ENCODE measurements around the gene ANTXRL.

GRCh38 chr10:46329690-46330016, 42.9 kb downstream of the ANTXRL start:
- no peak for TF ChIP-seq CTCF (IDR thresholded peaks at IDR 0.05)
- no peak for TF ChIP-seq REST (IDR thresholded peaks at IDR 0.05)
- no peak for TF ChIP-seq MAX (IDR thresholded peaks at IDR 0.05)
- no peak for TF ChIP-seq FOSL2 (IDR thresholded peaks at IDR 0.05)
- no peak for TF ChIP-seq FOSL2 (CRISPR knock-in tag; IDR thresholded peaks at IDR 0.05)
- TF ChIP-seq JUN (IDR thresholded peaks at IDR 0.05) = no peak
- TF ChIP-seq POLR2A (IDR thresholded peaks at IDR 0.05; ENCODE audit: low read length) = no peak
- TF ChIP-seq CBX2 (IDR thresholded peaks at IDR 0.05; ENCODE audit: borderline replicate concordance, low read depth) = no peak
- TF ChIP-seq CEBPB (IDR thresholded peaks at IDR 0.05) = no peak
- no peak for TF ChIP-seq BHLHE40 (IDR thresholded peaks at IDR 0.05; ENCODE audit: low read depth, low read length)
- no peak for TF ChIP-seq MAZ (IDR thresholded peaks at IDR 0.05; ENCODE audit: borderline replicate concordance, low read depth, low read length)
- no peak for TF ChIP-seq USF2 (IDR thresholded peaks at IDR 0.05)
